HepG2 (cell line): ENCODE measurements around the gene AS3MT. TPM values are rescaled to one million over a fixed set of nuclear protein-coding genes. Genes with fewer than 3 reads are reported as not detected.

Source experiments
- AHR ChIP-seq: IDR thresholded peaks from 2 replicates; pipeline ENCODE4 v1.6.1; 2018; ENCODE audit warnings: missing genetic modification reagents, missing compliant biosample characterization
- ATAD3A ChIP-seq: sonication (generic); formaldehyde crosslinking; IDR thresholded peaks from 2 replicates; pipeline ENCODE4 v1.4.0; 2020; ENCODE audit warnings: missing genetic modification reagents
- ELF4 ChIP-seq: sonication (generic); formaldehyde crosslinking; IDR thresholded peaks from 2 replicates; pipeline ENCODE4 v1.5.0; 2020; ENCODE audit warnings: missing genetic modification reagents, mild to moderate bottlenecking, moderate library complexity, borderline replicate concordance
- FOXC1 ChIP-seq: sonication (generic); formaldehyde crosslinking; IDR thresholded peaks from 2 replicates; pipeline ENCODE4 v1.8.0; 2022; ENCODE audit warnings: mild to moderate bottlenecking, missing genetic modification reagents, borderline replicate concordance
- NFRKB ChIP-seq: fragments of 450-650 bp; IDR thresholded peaks from 2 replicates; pipeline ENCODE4 v1.6.1; 2017
- PHF5A ChIP-seq: IDR thresholded peaks from one replicate; pipeline ENCODE4 v1.6.1; 2018; ENCODE audit warnings: low read depth, missing genetic modification reagents; ENCODE audit not compliant: unreplicated experiment
- RBAK ChIP-seq: sonication (generic); formaldehyde crosslinking; IDR thresholded peaks from 2 replicates; pipeline ENCODE4 v1.5.1; 2020; ENCODE audit warnings: mild to moderate bottlenecking, missing genetic modification reagents
- SMYD3 ChIP-seq: sonication (generic); formaldehyde crosslinking; IDR thresholded peaks from 2 replicates; pipeline ENCODE4 v1.8.1; 2023; ENCODE audit warnings: mild to moderate bottlenecking, missing genetic modification reagents
- TEAD2 ChIP-seq: sonication (generic); formaldehyde crosslinking; IDR thresholded peaks from 2 replicates; pipeline ENCODE4 v1.9.0; 2021; ENCODE audit warnings: missing genetic modification reagents
- TEAD3 ChIP-seq: optimal IDR thresholded peaks from 2 replicates; pipeline ENCODE3; 2016; ENCODE audit warnings: borderline replicate concordance
- TGIF2 ChIP-seq: IDR thresholded peaks from 2 replicates; pipeline ENCODE4 v1.6.1; 2016; ENCODE audit warnings: control low read depth, missing compliant biosample characterization
- ZBTB1 ChIP-seq: sonication (generic); formaldehyde crosslinking; IDR thresholded peaks from 2 replicates; pipeline ENCODE4 v1.4.0; 2020; ENCODE audit warnings: missing genetic modification reagents, borderline replicate concordance
- ZBTB7A ChIP-seq: sonication (generic); formaldehyde crosslinking; IDR thresholded peaks from 2 replicates; pipeline ENCODE4 v1.8.0; 2022; ENCODE audit warnings: mild to moderate bottlenecking, missing genetic modification reagents
- ZMYM2 ChIP-seq: sonication (generic); formaldehyde crosslinking; IDR thresholded peaks from 2 replicates; pipeline ENCODE4 v1.8.0; 2022; ENCODE audit warnings: mild to moderate bottlenecking, missing genetic modification reagents
- ZNF44 ChIP-seq: sonication (generic); formaldehyde crosslinking; IDR thresholded peaks from 2 replicates; pipeline ENCODE4 v1.5.1; 2020; ENCODE audit warnings: mild to moderate bottlenecking, missing genetic modification reagents
- ZNF512 ChIP-seq: sonication (generic); formaldehyde crosslinking; IDR thresholded peaks from 2 replicates; pipeline ENCODE4 v1.4.0; 2020; ENCODE audit warnings: mild to moderate bottlenecking, missing genetic modification reagents
- ZNF644 ChIP-seq: IDR thresholded peaks from 2 replicates; pipeline ENCODE4 v1.6.1; 2016; ENCODE audit warnings: low read depth
- ZNF687 ChIP-seq: sonication (generic); formaldehyde crosslinking; IDR thresholded peaks from 2 replicates; pipeline ENCODE4 v1.5.1; 2020; ENCODE audit warnings: mild to moderate bottlenecking, missing genetic modification reagents, moderate library complexity
- ZNF720 ChIP-seq: sonication (generic); formaldehyde crosslinking; IDR thresholded peaks from 2 replicates; pipeline ENCODE4 v1.4.0; 2020; ENCODE audit warnings: missing genetic modification reagents
- ZSCAN21 ChIP-seq: sonication (generic); formaldehyde crosslinking; IDR thresholded peaks from 2 replicates; pipeline ENCODE4 v1.8.0; 2022; ENCODE audit warnings: mild to moderate bottlenecking, missing genetic modification reagents, moderate library complexity, borderline replicate concordance
- polyA plus RNA-seq, 8 experiments: library from polyadenylated mRNA; depleted of rRNA in 3 of 8; stranded (reverse) in 7 of 8; unstranded in 1 of 8; fragments of >200 nt; fragmentation: Illumina TruSeq in 4 of 8; extraction: Trizol in 4 of 8; gene quantifications; 2 replicates each; pipeline versions ENCODE4 v1.2.1 to v1.2.3, GENCODE V29; 2011 to 2016; ENCODE audit warnings: low read depth in 4 of 8, missing spikeins in 1 of 8, mixed read lengths in 1 of 8; ENCODE audit not compliant: insufficient read depth in 1 of 8
- total RNA-seq, 5 experiments: library from RNA; depleted of rRNA; stranded (reverse); fragments of >200 nt; fragmentation: Illumina TruSeq; extraction: Trizol; gene quantifications; 2 replicates each; pipeline ENCODE4 v1.2.3, GENCODE V29; 2016; ENCODE audit warnings: low read depth in 1 of 5
- TF ChIP-seq, protein P1 (sequence below): sonication (generic); formaldehyde crosslinking; IDR thresholded peaks from 2 replicates; pipeline ENCODE4 v1.4.0; 2020; ENCODE audit warnings: missing genetic modification reagents, mild to moderate bottlenecking, borderline replicate concordance
- TF ChIP-seq, protein P2 (sequence below): sonication (generic); formaldehyde crosslinking; IDR thresholded peaks from 2 replicates; pipeline ENCODE4 v1.4.0; 2020; ENCODE audit warnings: mild to moderate bottlenecking, missing genetic modification reagents

AS3MT gene
- total and polyA plus RNA-seq, 2 of the 13 experiments (the other 11 are each of a cell fraction or from before 2014, with no cell fraction given) = 8.7 to 17.4 TPM

DNA sequence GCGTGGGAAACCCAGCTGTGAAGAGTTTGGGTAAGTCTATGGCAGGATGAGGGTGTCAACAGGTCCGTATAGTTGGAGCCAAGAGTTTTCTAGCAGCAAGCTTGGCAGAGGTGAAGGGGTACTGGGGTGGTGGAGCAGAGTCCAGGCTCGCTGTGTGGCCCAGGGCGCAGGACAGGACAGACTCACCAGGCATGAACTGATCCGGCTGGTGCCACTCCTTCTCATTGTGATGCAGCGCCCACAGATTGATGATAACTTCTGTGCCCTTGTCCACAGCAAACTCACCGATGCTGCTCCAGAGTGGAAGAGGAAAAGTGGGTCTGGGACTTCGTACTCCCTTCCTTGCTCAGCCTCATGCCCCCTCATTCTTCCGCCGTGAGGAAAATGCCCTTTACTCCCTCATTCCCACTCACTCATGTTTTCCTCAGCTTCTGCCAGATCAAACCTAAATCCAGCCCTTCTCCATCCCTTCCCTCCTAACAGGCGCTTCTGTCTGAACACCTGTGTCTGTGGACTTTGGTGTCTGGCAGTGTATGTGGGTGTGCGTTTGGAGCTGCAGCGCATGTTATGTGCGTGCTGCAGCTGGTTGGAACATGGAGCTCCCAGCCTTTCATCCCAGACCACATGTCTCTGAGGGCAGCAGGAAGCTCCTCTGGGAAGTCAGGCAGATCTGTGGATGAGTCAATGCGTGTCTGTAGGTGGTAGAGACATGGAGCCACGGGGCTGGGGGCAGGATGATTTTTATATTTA is 37.8 kb upstream of the AS3MT start (continued):
- TF ChIP-seq ZBTB7A (CRISPR knock-in tag) = no peak
- 0 out of 2 replicates have a peak, but pooled peaks have one; percentile 15 for TF ChIP-seq ZNF644
- TF ChIP-seq ZNF512 (CRISPR knock-in tag) = no peak
- TF ChIP-seq ELF4 = no peak
- TF ChIP-seq ATAD3A (CRISPR knock-in tag) = no peak
- TF ChIP-seq, protein P1, sequence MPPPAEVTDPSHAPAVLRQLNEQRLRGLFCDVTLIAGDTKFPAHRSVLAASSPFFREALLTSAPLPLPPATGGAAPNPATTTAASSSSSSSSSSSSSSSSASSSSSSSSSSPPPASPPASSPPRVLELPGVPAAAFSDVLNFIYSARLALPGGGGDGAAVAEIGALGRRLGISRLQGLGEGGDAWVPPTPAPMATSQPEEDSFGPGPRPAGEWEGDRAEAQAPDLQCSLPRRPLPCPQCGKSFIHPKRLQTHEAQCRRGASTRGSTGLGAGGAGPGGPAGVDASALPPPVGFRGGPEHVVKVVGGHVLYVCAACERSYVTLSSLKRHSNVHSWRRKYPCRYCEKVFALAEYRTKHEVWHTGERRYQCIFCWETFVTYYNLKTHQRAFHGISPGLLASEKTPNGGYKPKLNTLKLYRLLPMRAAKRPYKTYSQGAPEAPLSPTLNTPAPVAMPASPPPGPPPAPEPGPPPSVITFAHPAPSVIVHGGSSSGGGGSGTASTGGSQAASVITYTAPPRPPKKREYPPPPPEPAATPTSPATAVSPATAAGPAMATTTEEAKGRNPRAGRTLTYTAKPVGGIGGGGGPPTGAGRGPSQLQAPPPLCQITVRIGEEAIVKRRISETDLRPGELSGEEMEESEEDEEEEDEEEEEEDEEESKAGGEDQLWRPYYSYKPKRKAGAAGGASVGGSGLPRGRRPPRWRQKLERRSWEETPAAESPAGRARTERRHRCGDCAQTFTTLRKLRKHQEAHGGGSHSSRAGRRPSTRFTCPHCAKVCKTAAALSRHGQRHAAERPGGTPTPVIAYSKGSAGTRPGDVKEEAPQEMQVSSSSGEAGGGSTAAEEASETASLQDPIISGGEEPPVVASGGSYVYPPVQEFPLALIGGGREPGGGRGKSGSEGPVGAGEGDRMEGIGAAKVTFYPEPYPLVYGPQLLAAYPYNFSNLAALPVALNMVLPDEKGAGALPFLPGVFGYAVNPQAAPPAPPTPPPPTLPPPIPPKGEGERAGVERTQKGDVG (CRISPR knock-in tag) = no peak
- no peak for TF ChIP-seq ZMYM2 (CRISPR knock-in tag)
- TF ChIP-seq ZNF687 (CRISPR knock-in tag) = peak; percentile 51
- TF ChIP-seq TGIF2 (CRISPR knock-in tag) = no peak; the same call in 1 of the 2 replicates
- no peak for TF ChIP-seq RBAK
- TF ChIP-seq NFRKB = no peak
- no peak for TF ChIP-seq SMYD3
- TF ChIP-seq PHF5A = no peak
- TF ChIP-seq AHR = no peak
- no peak for TF ChIP-seq TEAD2 (CRISPR knock-in tag)
- TF ChIP-seq ZBTB1 (CRISPR knock-in tag) = no peak
- TF ChIP-seq, protein P2, sequence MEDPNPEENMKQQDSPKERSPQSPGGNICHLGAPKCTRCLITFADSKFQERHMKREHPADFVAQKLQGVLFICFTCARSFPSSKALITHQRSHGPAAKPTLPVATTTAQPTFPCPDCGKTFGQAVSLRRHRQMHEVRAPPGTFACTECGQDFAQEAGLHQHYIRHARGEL = no peak
- no peak for TF ChIP-seq ZNF44
- no peak for TF ChIP-seq ZSCAN21 (CRISPR knock-in tag)
- peak; percentile 18 for TF ChIP-seq TEAD3 (CRISPR knock-in tag)
- TF ChIP-seq ZNF720 = no peak
- peak; percentile 52; the same call in 1 of the 2 replicates for TF ChIP-seq FOXC1 (CRISPR knock-in tag)
